OCI-LY1 (cell line): Measurements from ENCODE around the gene JOSD2.

ENCODE experiments used
- EZH2 ChIP-seq: fragments of 200-600 bp; sonication (generic), shearing (Covaris generic); IDR thresholded peaks from 2 replicates; pipeline ENCODE4 v1.8.0; 2017; ENCODE audit warnings: borderline replicate concordance, mixed run types, mild to moderate bottlenecking, antibody characterized with exemption, low read length, moderate library complexity, mixed read lengths
- TF ChIP-seq, protein P1 (sequence below): fragments of 200-600 bp; sonication (generic), shearing (Covaris generic); IDR thresholded peaks from 2 replicates; pipeline ENCODE4 v1.5.1; 2017; ENCODE audit warnings: mild to moderate bottlenecking, antibody characterized with exemption, low read length, moderate library complexity, mixed read lengths

DNA sequence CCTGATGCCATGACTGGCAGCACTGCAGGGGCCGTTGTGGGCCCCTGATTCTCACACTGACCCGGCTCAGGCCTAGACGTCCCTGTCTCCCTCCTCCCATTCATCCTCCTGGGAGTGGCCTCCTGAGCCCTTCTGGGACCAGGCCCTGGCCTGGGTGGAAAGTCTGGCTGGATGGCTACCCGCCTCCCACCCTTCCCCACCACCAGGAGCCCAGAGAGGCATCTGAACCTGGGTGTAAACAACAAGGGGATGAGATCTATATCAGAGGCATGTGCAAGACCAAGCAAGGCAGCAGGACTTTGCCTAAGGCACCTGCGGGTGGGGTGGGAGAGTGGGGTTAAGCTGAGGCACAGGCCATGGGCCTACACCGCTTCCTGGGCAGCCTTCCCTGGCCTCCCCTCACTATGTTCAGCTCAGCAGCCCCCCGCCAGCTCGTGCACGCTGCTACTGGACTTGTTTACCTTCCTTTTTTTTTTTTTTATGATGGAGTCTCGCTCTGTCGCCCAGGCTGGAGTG is 24.7 kb upstream of the JOSD2 start:
- TF ChIP-seq, protein P1, sequence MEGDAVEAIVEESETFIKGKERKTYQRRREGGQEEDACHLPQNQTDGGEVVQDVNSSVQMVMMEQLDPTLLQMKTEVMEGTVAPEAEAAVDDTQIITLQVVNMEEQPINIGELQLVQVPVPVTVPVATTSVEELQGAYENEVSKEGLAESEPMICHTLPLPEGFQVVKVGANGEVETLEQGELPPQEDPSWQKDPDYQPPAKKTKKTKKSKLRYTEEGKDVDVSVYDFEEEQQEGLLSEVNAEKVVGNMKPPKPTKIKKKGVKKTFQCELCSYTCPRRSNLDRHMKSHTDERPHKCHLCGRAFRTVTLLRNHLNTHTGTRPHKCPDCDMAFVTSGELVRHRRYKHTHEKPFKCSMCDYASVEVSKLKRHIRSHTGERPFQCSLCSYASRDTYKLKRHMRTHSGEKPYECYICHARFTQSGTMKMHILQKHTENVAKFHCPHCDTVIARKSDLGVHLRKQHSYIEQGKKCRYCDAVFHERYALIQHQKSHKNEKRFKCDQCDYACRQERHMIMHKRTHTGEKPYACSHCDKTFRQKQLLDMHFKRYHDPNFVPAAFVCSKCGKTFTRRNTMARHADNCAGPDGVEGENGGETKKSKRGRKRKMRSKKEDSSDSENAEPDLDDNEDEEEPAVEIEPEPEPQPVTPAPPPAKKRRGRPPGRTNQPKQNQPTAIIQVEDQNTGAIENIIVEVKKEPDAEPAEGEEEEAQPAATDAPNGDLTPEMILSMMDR = no peak
- TF ChIP-seq EZH2 = no peak
